ENCODE data around the gene OSBPL2. TPM values are rescaled to one million over a fixed set of nuclear protein-coding genes. Genes with fewer than 3 reads are reported as not detected.

Gene OSBPL2
- total RNA-seq, 1 donor from 2014 or later = 25.8 TPM

DNA sequence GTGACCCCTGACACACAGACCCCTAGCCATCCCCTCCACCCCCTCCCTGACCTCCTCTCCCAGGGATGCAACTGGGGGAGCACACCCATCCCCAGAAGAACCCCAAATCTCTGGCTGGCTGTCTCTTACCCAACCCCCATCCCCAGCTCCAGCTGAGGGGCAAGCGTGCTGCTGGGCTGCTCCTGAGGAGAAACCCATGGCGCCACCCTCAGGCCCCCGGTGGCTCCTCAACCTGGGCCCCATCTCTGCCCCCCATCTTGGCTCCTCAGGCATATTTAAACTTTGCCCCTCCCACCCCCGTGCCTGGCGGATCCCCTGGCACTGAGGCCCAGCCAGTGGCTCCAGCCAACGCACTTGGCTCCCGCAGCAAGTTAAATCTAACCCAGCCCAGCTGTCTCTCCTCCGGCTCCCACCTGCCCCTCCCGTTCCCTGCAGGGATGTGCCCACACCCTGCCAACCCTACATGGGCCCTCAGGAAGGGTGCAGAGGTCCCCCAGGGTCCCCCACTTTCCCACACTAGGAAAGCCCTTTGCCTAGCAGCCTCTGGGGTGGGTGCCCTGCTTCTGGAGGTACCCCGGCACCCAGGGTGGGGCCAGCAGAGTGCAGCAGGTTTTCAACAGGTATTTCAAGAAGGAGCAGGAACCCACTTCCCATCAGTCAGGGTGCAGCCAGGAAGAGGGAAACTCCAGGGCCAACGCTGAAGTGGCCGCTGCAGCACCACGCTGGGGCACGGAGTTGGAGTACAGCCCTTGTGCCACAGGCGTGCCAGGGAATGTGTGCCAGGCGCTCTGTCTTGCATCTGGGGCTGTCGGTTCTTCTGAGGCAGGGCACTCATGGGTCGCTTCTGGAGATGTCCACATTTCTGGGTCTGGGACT is 5.3 kb upstream of the OSBPL2 start:
- no peak for DNase-seq (ENCODE audit: extremely low read depth, low read depth, low spot score)

DNA sequence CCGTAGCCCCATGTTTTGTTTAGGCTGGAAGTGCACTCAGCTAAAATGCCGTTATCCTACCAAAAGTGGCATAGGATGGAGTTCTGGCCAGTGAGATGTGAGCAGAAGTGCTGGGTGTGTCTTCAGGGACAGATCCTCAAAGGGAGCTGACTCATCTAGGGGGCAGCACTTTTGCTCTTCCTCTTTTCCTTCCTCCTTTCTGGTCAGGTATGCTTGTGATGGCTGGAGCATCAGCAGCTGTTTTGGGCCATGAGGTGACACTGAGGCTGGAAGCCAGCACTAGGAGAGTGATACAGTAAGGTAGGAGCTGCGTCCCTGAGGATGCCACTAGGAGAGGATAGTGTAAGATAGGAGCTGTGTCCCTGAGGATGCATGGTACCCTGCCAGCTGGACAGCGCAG is 4.6 kb upstream of the OSBPL2 start:
- DNase-seq (ENCODE audit: extremely low read depth, low read depth, low spot score) = no peak

DNA sequence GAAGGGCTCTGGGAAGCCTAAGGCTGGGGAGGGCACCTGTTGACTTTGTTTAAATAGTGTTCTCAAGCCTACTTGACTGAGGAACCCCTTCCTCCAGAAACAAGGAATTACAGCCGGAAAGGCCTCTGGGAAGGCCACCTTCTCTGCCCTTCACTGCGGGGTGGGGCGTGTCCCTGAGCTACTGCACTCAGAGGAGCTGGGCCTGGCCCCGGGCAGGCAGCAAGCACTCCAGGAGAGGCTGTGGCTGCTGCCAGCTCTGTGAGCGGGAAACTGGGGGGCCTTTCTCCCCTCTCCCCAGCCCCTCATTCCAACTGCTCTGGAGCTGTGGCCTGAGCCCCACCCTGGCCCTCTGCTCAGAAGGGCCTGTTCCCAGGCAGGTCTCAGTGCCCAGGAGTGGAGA is 4.0 kb upstream of the OSBPL2 start:
- no peak for DNase-seq (ENCODE audit: extremely low read depth, low read depth, low spot score)

DNA sequence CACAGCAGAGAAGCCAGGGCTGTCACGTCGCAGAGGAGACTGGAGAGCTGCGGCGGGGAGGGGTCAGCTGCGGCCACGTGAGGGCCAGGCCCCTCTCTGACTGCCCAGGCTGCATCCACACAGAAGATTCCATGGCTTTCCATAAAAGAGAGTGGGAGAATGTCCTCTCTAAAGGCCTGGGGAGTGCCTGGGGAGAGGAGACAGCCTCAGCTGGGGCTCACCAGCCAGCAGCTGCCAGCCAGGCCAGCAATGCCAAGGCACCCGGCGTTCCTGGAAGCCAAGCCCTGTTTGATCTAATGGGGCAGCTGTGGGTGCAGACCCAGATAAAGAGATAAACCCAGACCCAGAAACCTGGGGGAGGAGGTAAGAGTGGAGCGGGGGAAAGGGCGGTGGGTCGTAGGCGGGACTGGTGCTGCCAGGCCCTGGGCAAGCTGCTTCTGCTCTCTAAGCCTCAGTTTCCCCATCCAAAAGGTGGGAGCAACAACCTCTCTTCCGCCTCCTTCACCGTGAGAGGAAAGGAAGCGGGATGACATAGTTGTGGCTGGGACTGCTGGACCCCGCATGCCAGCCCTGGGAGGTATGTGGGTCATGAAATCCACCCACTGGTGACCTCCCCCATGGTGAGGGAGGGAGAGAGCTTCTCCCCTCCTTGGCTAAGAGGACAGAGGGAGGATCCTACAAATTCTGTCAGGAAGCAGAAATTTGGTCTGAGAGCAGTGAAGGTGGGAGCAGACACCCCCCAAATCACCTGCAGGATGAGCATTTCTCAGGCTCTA is 3.1 kb upstream of the OSBPL2 start:
- no peak for DNase-seq (ENCODE audit: extremely low read depth, low read depth, low spot score)

DNA sequence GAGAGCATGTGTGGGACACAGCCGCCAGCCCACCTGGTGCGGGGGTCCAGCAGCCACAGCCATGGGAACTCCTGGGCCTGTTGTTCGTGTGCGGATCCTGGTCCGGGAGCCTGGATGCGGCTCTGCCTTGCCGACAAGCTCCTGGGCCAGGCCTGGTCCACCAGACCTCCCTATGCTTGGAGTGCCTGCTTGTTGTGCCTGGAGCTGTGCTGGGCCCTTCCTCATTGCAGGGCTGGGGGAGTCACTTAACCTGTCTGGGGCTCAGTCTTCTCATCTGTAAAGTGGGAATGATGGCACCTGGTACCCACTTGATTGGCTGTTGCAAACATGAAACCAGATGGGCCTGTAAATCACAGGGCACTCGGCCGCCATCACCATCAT is 2.6 kb upstream of the OSBPL2 start:
- DNase-seq (ENCODE audit: extremely low read depth, low read depth, low spot score) = no peak

DNA sequence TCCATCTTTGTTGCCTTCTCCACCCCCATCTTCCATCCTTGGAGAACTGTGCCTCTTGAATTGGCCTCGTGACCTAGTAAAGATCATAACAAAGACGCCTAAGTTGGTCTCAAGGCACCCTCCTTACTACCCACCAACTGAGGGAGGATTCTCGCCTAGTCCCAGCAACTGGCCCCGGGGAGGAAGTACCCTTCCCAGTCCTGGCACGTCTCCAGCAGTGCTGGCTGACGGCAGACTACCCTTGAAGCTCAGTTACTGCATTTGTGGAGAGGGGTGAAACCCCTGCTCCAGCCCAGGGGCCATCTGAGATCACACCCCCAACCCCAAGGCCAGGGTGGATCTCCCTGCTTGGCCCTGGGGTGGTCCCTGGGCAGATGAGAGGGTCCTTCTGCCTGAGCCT is 2.1 kb upstream of the OSBPL2 start:
- DNase-seq (ENCODE audit: extremely low read depth, low read depth, low spot score) = no peak

DNA sequence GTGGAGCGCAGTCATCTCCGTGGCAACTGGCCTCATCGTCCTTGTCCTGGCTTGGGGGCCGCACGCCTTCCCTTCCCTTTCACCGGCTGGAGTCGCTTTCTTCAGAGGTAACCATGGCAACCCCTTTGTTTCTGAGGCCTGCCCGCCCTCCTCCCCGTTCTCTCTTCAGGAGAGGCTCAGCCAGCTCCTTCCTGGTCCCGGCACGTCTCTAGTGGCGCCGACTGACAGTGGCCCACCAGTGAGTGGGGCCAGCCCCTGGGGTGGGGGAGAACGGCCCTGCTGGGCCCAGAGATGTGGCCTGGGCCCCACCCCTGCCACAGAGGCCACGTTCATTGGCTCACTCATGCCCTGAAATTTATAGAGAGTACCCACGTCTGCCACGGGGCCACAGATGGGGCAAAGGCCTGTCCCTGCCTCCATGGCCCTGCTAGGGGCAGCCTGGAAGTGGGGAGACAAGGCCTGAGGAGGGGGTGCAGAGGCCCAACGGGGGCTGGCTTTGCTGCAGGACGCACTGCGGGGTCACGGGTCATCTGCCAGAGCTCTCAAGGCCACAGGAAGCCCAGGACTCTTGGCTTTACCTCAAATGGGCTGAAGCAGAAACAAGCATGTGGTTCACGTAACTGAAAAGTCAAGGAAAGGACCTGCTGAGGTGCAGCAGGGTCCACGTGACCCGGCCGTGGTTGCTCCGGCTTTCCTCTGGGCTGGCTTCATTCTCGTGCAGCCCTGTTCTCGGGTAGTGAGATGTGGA is 1.4 kb upstream of the OSBPL2 start:
- DNase-seq (ENCODE audit: extremely low read depth, low read depth, low spot score) = no peak

DNA sequence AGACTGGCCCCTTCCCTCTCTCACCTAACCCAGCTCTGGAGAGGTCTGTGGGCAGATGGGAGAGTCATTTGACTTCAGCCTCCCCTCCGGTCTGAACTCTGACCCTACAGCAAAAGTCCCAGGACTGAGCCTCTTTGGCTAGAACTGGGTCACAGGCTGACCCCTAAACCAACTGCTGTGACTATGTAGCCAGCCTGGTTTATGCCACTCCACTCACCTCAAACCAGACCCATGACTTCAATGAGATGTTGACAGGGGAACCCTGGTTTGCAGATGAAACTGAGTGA is 864 bp upstream of the OSBPL2 start:
- DNase-seq (ENCODE audit: extremely low read depth, low read depth, low spot score) = no peak

DNA sequence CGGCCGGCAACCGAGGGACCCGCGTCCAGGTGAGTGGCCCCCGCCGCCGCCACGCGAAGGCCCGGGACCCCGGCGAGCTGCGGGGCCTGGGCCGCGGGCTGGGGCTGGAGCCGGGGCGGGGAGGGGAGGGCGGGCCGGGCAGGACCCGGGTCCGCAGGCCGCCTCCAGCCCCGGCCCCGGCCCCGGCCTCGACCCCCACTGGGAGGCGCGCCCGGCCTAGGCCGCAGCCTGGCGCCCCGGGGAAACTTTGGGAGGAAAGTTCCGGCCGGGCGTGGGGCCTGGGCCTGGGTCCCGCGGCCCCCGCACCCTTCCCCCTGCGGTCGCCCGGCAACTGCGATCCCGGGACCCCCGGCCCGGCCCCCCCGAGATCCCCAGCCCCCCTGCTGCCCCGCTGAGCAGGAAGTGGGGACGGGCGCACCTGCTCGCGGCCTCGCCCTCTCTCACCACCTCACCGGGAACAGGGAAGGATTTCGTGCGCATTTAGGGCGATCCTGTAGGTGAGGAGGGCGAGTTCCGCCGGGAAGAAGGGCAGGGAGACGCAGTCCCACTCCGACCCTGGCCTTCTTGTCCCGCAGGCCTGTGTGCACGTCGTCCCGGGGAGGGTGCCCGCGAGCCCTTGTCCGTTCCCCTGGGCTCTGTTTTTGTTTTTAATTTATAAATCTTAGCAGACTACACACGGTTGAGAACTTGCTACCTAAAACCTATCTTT is 402 bp downstream of the OSBPL2 start:
- DNase-seq (ENCODE audit: extremely low read depth, low read depth, low spot score) = no peak

DNA sequence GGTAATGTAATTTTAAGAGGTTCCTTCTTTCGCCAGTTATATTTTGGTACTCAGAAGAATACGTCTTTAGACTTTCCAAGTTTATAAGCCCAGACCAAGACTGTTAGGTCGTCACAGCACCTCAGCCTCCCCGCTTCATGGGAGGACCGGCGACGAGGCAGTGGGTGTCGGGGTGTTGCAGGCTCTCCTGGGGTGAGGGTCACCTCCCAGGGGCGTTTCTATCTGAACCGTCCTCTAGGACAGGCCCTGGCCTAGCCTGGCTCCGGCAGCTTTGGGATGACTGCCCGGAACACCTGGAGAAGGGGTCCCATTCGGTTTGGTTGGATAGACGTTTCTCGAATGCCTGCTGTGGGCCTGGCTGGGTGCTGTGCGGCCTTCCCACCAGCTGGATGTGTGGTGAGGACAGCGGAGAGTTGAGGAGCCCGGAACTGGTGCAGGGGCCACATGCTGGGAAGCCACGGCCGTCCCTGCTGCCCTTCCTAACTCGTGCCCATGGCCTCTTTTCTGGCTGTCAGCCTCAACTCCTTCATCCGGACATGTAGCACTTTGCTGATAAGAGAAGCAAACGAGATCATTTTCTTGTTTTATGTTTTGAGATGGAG is 1.1 kb downstream of the OSBPL2 start:
- DNase-seq (ENCODE audit: extremely low read depth, low read depth, low spot score) = no peak

DNA sequence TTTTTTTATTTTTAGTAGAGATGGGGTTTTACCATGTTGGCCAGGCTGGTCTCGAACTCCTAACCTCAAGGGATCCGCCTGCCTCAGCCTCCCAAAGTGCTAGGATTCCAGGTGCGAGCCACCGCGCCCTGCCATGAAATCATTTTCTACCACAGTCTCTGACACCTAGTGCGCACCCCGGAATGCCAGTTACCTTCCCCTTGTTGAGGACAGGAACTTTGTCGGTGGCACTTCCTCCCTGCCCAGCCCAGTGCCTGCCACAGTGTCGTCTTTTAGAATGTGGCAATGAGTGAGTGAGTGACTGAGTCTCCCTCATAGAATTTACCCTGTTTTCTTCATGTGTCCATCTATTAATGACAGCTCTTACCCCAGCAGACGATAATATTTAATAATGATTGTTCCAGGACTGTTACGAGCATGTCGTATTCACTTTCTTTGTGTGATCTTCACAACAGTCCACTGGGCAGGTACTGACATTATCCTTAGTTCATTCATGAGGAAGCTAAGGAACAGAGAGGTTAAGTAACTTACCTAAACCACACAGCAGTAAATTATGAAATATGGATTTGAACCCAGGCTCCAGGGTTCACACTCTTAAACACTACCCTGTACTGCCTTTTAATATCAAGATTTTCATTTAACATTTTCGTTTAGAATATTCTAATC is 1.8 kb downstream of the OSBPL2 start:
- DNase-seq (ENCODE audit: extremely low read depth, low read depth, low spot score) = no peak

DNA sequence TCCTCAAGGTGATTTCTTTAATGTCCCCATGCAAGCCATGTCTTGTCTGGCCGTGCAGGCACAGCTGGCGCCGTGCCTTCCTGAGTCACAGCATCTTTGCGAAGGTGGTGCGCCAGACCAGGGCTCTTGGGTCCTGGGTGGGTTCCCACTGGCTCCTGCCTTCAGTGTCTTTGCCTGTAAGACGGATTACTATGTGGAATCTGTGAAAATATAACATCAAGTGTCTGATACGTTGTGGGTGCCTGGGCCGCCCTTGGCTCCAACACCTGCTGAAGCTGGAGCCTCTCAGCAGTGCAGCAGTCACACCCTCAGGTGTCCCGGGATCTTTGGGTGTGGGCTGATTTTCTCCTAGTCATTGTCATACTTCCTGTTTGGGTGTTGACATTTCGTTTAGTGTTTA is 3.2 kb downstream of the OSBPL2 start:
- no peak for DNase-seq (ENCODE audit: extremely low read depth, low read depth, low spot score)

DNA sequence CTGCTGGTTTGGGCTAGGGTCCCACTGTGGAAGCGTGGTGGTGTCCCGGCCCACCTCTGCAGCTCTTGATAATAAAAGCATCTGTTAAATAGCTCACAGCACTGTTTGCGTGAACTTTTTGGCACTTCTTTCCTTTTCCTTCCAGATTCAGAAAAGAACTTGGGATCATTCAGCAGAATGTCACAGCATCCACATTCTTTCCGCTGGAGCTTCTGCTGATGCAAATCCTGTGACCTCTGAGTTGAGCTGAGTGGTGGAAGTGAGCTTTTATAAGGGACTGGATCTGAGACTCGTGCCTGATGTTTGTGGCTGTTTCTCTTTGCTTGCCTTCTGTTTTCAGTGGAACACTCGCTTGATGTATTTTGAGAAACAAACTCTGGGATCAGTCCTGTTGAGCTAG is 3.9 kb downstream of the OSBPL2 start:
- no peak for DNase-seq (ENCODE audit: extremely low read depth, low read depth, low spot score)

DNA sequence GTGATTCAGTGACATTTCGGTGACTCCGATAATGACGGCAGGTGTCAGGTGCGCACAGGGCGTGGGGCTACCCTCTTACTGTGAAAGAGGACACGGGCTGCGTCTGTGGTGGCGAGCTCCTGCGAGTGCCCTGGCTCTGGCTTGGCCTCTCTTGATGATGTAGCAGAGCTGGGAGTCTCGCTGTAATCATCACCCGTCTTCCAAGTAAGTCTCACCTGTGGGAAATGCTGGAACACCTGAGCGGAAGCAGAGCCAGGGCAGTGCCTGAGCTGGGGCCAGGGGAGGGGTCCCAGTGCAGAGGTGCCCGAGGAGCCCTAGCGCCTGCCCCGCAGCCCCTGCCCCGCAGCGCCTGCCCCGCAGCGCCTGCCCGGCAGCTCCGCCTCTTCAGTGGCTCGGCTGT is 4.8 kb downstream of the OSBPL2 start:
- no peak for DNase-seq (ENCODE audit: extremely low read depth, low read depth, low spot score)

DNA sequence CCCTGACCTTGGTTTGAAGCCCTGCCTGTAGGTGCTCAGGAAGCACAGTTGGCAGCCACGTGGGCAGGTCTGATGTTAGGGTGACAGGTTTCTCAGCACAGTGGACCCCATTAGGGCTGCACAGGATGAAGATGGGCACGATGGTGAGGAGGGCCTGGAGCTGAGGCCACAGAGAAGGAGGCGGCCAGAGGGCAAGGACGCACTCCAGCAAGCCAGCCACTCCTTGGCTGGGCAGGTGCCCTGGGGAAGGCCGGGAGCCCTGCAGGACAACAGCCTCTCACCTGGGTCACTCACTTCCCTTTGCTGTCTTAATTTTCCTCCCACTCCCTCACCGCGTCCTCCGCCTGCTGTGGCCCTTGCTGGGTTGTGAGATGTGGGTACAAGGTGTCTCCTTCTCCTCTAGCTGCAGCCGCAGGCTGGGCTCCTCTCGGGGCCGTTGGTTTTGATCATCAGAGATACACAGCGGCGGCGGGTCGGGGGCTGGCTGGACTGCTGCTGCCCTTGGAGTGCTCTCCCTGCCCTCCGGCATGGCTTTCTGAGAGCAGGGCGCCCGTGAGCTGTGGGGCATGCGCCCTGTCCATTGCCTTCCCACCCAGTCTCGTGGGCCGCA is 5.7 kb downstream of the OSBPL2 start:
- no peak for DNase-seq (ENCODE audit: extremely low read depth, low read depth, low spot score)

DNA sequence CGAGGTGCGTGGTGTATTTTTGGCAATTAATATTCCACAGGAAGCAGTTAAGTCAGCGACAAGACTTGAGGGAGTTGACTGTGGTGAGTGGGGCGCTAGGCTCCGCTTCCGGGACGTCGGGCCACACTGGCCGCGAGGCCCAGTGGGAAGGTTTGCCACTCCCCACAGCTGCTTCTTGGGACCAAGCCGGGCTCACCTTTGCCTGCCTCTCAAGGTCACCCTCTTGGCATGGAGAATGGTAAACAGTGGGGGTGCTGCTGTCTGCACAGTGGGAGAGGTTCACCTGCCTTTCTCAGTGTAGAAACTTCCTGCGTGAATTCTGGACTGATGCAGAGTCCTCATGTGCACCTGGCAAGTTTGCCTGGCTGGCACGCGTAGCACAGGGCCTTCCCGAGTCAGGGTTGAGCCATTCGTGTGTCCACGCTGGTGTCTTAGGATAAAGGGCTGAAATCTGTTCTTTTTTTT is 6.4 kb downstream of the OSBPL2 start:
- DNase-seq (ENCODE audit: extremely low read depth, low read depth, low spot score) = no peak

DNA sequence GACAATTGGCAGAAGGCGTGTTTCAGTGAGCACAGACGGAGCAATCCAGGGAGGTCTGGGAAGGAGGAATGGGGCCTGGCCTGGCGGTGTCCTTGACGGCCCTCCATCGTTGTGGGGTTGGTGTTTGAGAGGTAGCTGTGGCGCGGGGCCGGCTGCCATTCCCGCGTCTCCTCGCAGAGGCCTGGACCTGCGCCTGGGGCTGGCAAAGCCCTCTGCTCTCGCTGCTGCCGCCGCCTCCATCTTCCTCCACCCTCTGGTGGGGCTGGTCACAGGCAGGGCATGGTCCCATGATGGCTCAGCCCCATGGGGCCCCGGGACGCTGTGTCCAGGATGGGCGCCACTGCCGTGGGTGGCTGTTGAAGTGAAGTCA is 7.6 kb downstream of the OSBPL2 start:
- DNase-seq (ENCODE audit: extremely low read depth, low read depth, low spot score) = no peak

DNA sequence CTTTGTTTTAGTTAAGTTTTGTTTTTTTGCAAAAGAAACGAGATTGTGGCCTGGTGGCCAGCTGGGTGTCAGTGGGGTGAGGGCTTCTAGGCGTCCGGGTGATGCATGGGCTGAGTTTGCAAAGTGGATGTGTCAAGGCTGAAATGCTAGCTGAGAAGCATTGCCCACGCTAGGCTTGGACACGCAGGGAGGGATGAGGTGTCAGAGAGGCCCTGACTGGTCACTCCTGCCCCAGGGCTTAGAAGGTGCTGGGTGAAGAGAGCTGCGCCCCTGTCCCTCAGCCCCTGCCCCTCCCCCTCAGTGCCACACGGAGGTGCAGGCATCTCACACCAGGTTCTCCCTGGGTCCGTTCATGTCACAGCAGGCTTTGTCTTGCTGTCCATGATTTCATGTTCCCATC is 8.1 kb downstream of the OSBPL2 start:
- no peak for DNase-seq (ENCODE audit: extremely low read depth, low read depth, low spot score)

DNA sequence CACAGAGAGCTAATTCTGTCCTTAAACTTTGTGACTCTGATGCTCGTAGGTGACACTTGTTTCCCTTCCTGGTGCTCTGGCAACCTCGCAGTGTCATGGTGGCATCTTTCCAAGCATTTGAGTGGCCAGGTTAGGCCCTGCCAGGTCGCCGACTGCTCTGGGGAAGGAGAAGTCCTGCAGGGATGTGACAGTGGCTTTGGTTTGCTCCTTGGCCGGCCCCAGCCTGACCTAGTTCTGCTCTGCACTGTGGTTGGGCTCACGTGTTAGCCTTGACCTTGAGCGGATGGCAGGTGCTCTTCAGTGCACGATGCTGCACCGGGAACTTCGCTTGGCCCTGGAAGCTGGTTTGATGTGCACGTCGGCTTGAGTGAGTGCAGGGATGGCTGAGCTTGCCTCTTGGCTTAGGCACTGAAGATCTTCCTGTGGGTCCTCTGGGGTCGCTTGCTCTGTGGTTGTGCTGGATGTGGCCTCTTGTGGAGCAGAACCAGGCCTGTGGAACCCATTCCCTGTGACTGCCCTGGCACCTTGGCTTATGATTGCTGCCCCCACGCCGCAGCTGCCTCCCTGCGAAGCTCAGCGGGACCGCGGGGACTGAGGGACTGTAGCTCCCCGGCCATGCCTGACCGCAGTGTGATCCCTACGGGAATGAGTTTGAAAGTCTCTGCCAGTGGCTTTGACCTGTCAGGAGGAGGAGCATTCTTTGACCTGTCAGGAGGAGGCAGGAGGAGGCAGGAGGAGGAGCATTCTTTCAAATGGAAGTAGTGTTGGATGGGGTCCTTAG is 8.7 kb downstream of the OSBPL2 start:
- no peak for DNase-seq (ENCODE audit: extremely low read depth, low read depth, low spot score)

Measured in glomerular endothelial cell (primary cell).